Stomach smooth muscle (tissue), 2 donors: ENCODE results near the gene MYPOP.

Source experiments
- H3K27ac ChIP-seq: one replicate; pipeline ENCODE4 v1.7.0; 2013; ENCODE audit warnings: mild to moderate bottlenecking, low read length, inconsistent platforms
- H3K27me3 ChIP-seq, 2 donors: one replicate each; pipeline ENCODE4 v1.7.0; 2013; ENCODE audit warnings: low read length in 2 of 2; ENCODE audit not compliant: insufficient read depth in 2 of 2, control insufficient read depth in 1 of 2
- H3K36me3 ChIP-seq, 2 donors: one replicate each; pipeline ENCODE4 v1.7.0; 2013; ENCODE audit warnings: low read length in 2 of 2; ENCODE audit not compliant: control insufficient read depth in 2 of 2, insufficient read depth in 2 of 2
- H3K4me1 ChIP-seq: one replicate; pipeline ENCODE4 v1.7.0; 2013; ENCODE audit warnings: low read length; ENCODE audit not compliant: control insufficient read depth, insufficient read depth
- H3K4me3 ChIP-seq, 2 donors: one replicate each; pipeline ENCODE4 v1.7.0; 2013; ENCODE audit warnings: low read length in 2 of 2
- H3K9ac ChIP-seq, 2 donors: one replicate each; pipeline ENCODE4 v1.7.0; 2013; ENCODE audit warnings: low read length in 2 of 2, mild to moderate bottlenecking in 1 of 2
- H3K9me3 ChIP-seq, 2 donors: one replicate each; pipeline ENCODE4 v1.7.0; 2013; ENCODE audit warnings: low read length in 2 of 2; ENCODE audit not compliant: control insufficient read depth in 2 of 2
- donor health status: healthy.
- donor health status: Pancreatic carcinoma.

MYPOP gene

GRCh38 chr19:45862564-45863334, 39.7 kb downstream of the MYPOP start, which contains the start of gene SYMPK:
Gene SYMPK, minus strand, starts transcription at chr19:45863147. Its CDS starts 8,652 bp downstream, at chr19:45854495.
- H3K4me3 ChIP-seq, result peak within 1 kb of the TSS; percentile 79 to 98
- H3K27me3 ChIP-seq, result peaks cover 18 to 24% of the 10 kb centered on the region in 2 donors
- peaks cover 11% of the 10 kb centered on the region for H3K4me1 ChIP-seq
- peak within 1 kb of the TSS; percentile 73 to 89 for H3K9ac ChIP-seq
- H3K9me3 ChIP-seq, result no peaks in the 10 kb centered on the region
- peak within 1 kb of the TSS; percentile 81 for H3K27ac ChIP-seq
- peaks cover 5 to 6% of the 10 kb centered on the region in 2 donors for H3K36me3 ChIP-seq

GRCh38 chr19:45862271-45862563, 40.2 kb downstream of the MYPOP start:
- H3K27ac ChIP-seq, result peak overlapping the region; percentile 81
- H3K36me3 ChIP-seq, result peaks cover 5 to 6% of the 10 kb centered on the region in 2 donors
- H3K4me3 ChIP-seq, result peak overlapping the region; percentile 79 to 98
- H3K9me3 ChIP-seq, result no peaks in the 10 kb centered on the region
- peaks cover 18 to 24% of the 10 kb centered on the region in 2 donors for H3K27me3 ChIP-seq
- peaks cover 11% of the 10 kb centered on the region for H3K4me1 ChIP-seq
- H3K9ac ChIP-seq, result peak overlapping the region; percentile 73 to 89

GRCh38 chr19:45860359-45861259, 41.8 kb downstream of the MYPOP start:
- Histone ChIP-seq H3K36me3 (peaks cover 5 to 9% of the 10 kb centered on the region in 2 donors), H3K9ac (no peak overlapping the region), H3K27ac (no peak overlapping the region), H3K27me3 (peaks cover 16 to 22% of the 10 kb centered on the region in 2 donors), H3K9me3 (no peaks in the 10 kb centered on the region), H3K4me1 (peaks cover 11% of the 10 kb centered on the region), H3K4me3 (no peak overlapping the region)

- Histone ChIP-seq H3K9me3 (no peaks in the 10 kb centered on the region), H3K36me3 (peaks cover 41 to 42% of the 10 kb centered on the region in 2 donors), H3K27me3 (no peaks in the 10 kb centered on the region), H3K4me1 (no peaks in the 10 kb centered on the region), H3K9ac (no peak overlapping the region), H3K27ac (no peak overlapping the region), H3K4me3 (no peak overlapping the region)
Measured at GRCh38 chr19:45854167-45854778, 48.1 kb downstream of the MYPOP start.

- Histone ChIP-seq H3K4me1 (no peaks in the 10 kb centered on the region), H3K9me3 (no peaks in the 10 kb centered on the region), H3K27me3 (no peaks in the 10 kb centered on the region), H3K4me3 (no peak overlapping the region), H3K36me3 (peaks cover 50% of the 10 kb centered on the region in 2 donors), H3K9ac (peak overlapping the region in 1 of 2 donors; percentile 36), H3K27ac (no peak overlapping the region)
Measured at GRCh38 chr19:45852983-45853382, 49.4 kb downstream of the MYPOP start.

GRCh38 chr19:45852145-45852750, 50.2 kb downstream of the MYPOP start:
- Histone ChIP-seq H3K27ac (no peak overlapping the region), H3K27me3 (no peaks in the 10 kb centered on the region), H3K36me3 (peaks cover 56 to 57% of the 10 kb centered on the region in 2 donors), H3K4me1 (no peaks in the 10 kb centered on the region), H3K9ac (no peak overlapping the region), H3K9me3 (no peaks in the 10 kb centered on the region), H3K4me3 (no peak overlapping the region)

- Histone ChIP-seq H3K9me3 (no peaks in the 10 kb centered on the region), H3K27ac (no peak overlapping the region), H3K9ac (no peak overlapping the region), H3K36me3 (peaks cover 60 to 63% of the 10 kb centered on the region in 2 donors), H3K4me1 (no peaks in the 10 kb centered on the region), H3K27me3 (no peaks in the 10 kb centered on the region), H3K4me3 (no peak overlapping the region)
Measured at GRCh38 chr19:45848922-45849321, 53.5 kb downstream of the MYPOP start.

- H3K9ac ChIP-seq, result no peak overlapping the region
- no peak overlapping the region for H3K4me3 ChIP-seq
- peaks cover 65 to 68% of the 10 kb centered on the region in 2 donors for H3K36me3 ChIP-seq
- H3K27ac ChIP-seq, result no peak overlapping the region
- no peaks in the 10 kb centered on the region for H3K4me1 ChIP-seq
- no peaks in the 10 kb centered on the region for H3K27me3 ChIP-seq
- no peaks in the 10 kb centered on the region for H3K9me3 ChIP-seq
Measured at GRCh38 chr19:45847663-45848062, 54.8 kb downstream of the MYPOP start.

- Histone ChIP-seq H3K36me3 (peaks cover 51 to 56% of the 10 kb centered on the region in 2 donors), H3K9me3 (no peaks in the 10 kb centered on the region), H3K27me3 (no peaks in the 10 kb centered on the region), H3K4me1 (no peaks in the 10 kb centered on the region), H3K9ac (no peak overlapping the region), H3K4me3 (no peak overlapping the region), H3K27ac (no peak overlapping the region)
Measured at GRCh38 chr19:45842198-45842597, 60.2 kb downstream of the MYPOP start.
